Subcutaneous abdominal adipose tissue (tissue), 5 donors: ENCODE results near the gene FOXI1.

ENCODE experiments used
- H3K27ac ChIP-seq: one replicate; pipeline ENCODE4 v1.7.0; 2013; ENCODE audit warnings: low read depth, mild to moderate bottlenecking, inconsistent platforms, low read length, moderate library complexity
- H3K27me3 ChIP-seq, 5 donors: one replicate each; pipeline ENCODE4 v1.7.0; 2013; ENCODE audit warnings: low read length in 5 of 5, inconsistent platforms in 1 of 5; ENCODE audit not compliant: control insufficient read depth in 5 of 5, insufficient read depth in 4 of 5
- H3K36me3 ChIP-seq, 5 donors: one replicate each; pipeline ENCODE4 v1.7.0; 2013; ENCODE audit warnings: low read length in 5 of 5; ENCODE audit not compliant: control insufficient read depth in 5 of 5, insufficient read depth in 5 of 5
- H3K4me1 ChIP-seq, 5 donors: one replicate each; pipeline ENCODE4 v1.7.0; 2013; ENCODE audit warnings: low read length in 5 of 5, mild to moderate bottlenecking in 3 of 5, moderate library complexity in 1 of 5; ENCODE audit not compliant: control insufficient read depth in 5 of 5, insufficient read depth in 5 of 5
- H3K4me3 ChIP-seq, 5 donors: one replicate each; pipeline ENCODE4 v1.7.0; 2013; ENCODE audit warnings: low read length in 5 of 5, low read depth in 1 of 5
- H3K9ac ChIP-seq, 5 donors: one replicate each; pipeline ENCODE4 v1.7.0; 2013; ENCODE audit warnings: low read length in 5 of 5, mild to moderate bottlenecking in 4 of 5, moderate library complexity in 3 of 5
- H3K9me3 ChIP-seq, 5 donors: one replicate each; pipeline ENCODE4 v1.7.0; 2013; ENCODE audit warnings: low read length in 5 of 5; ENCODE audit not compliant: control insufficient read depth in 5 of 5
- donor health status: healthy.
- donor health status: healthy.
- donor health status: healthy.
- donor health status: healthy.
- donor health status: healthy.

The FOXI1 gene

DNA sequence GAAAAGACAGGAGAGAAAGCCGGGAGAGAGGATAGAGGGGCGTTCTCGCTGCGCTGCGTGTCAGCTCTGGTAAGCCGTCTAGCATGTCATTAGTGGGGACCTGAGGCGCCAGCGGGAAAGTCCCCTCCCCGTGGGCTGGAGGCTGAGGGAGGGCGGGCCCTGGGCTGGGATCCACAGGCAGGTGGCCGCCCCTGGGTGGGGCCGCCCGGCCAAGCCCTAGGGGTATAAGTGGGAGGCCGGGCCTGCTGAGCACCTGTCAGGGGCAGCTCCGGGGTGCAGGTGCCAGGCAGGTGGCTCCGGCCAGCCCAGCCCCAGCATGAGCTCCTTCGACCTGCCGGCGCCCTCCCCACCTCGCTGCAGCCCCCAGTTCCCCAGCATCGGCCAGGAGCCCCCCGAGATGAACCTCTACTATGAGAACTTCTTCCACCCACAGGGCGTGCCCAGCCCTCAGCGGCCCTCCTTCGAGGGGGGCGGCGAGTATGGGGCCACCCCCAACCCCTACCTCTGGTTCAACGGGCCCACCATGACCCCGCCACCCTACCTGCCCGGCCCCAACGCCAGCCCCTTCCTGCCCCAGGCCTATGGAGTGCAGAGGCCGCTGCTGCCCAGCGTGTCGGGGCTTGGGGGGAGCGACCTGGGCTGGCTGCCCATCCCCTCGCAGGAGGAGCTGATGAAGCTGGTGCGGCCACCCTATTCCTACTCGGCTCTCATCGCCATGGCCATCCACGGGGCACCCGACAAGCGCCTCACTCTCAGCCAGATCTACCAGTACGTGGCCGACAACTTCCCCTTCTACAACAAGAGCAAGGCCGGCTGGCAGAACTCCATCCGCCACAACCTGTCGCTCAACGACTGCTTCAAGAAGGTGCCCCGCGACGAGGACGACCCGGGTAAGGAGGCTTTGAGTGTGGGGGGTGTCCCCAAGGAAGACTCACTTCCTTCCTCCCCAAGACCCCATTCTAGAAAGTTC is at the start of gene FOXI1:
Gene FOXI1, plus strand, starts transcription at position 256 of the 970 bp plus-strand sequence. Its CDS starts 61 bp downstream, at position 317.
- H3K36me3 ChIP-seq: no peaks in the 10 kb centered on the region

DNA sequence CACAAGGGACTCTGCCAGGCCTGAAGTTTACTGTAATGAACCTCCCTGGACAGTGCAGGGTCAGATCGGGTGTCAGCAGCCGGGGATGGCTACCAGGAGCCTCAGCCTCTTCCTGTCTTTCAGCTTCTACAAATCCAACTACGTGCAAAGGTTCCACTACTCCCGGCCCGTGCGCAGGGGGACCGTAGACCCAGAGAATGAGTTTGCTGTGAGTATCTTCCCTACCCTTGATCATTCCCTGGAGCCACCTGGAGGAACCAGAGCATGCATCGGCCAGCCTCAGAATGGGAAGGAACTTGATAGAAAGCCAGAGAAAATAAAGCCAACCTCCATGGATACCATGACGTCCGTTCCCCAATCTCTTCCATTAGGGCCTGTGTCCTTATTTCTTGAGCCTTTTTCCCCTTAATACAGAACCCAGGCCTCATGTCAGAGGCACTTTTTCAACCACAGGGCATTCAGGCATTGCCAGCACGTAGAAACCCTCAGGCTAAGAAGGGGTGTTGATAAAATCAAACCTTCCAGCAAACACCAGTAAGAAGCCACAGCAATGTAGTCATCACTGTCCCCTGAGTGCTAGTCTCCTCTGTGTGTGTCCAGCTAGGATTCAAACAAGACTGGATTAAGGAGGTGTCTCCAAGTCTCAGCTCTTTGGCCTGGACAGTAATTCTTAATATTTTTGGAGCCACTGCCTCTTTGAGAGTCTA is 49.0 kb upstream of the FOXI1 start:
- no peaks in the 10 kb centered on the region for H3K4me1 ChIP-seq
- no peaks in the 10 kb centered on the region for H3K27me3 ChIP-seq
- no peak overlapping the region for H3K27ac ChIP-seq
- H3K9me3 ChIP-seq: peaks cover 0 to 6% (median 3%) of the 10 kb centered on the region in 5 donors
- H3K4me3 ChIP-seq: no peak overlapping the region
- peaks cover 0 to 35% (median 0%) of the 10 kb centered on the region in 5 donors for H3K36me3 ChIP-seq
- no peak overlapping the region for H3K9ac ChIP-seq

More for the DNA sequence above, at the start of gene FOXI1:
- Histone ChIP-seq H3K4me3 (no peak within 1 kb of the TSS), H3K27me3 (no peaks in the 10 kb centered on the region), H3K9ac (no peak within 1 kb of the TSS), H3K4me1 (peaks cover 0 to 4% (median 0%) of the 10 kb centered on the region in 5 donors), H3K9me3 (no peaks in the 10 kb centered on the region), H3K27ac (no peak within 1 kb of the TSS)

DNA sequence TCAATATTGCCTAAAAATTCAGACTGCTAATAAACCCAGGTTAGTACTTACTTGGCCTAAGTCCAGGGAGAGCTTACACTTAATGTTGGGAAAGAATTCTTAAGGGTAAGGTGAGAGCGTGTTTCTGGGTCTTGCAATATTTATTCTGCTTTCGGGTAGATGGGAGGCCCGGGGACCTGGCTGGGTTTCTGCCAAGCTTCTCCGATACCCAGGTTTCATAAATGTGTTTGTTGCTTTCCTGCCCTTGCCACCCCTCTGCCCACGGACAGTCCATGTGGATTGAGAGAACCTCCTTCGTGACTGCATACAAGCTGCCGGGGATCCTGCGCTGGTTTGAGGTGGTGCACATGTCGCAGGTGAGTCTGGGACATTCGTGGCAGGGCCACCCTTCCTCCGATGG is 48.4 kb upstream of the FOXI1 start:
- Histone ChIP-seq H3K4me3 (no peak overlapping the region), H3K36me3 (peaks cover 0 to 38% (median 0%) of the 10 kb centered on the region in 5 donors), H3K27ac (no peak overlapping the region), H3K9ac (no peak overlapping the region), H3K9me3 (peaks cover 0 to 6% (median 3%) of the 10 kb centered on the region in 5 donors), H3K4me1 (no peaks in the 10 kb centered on the region), H3K27me3 (no peaks in the 10 kb centered on the region)

DNA sequence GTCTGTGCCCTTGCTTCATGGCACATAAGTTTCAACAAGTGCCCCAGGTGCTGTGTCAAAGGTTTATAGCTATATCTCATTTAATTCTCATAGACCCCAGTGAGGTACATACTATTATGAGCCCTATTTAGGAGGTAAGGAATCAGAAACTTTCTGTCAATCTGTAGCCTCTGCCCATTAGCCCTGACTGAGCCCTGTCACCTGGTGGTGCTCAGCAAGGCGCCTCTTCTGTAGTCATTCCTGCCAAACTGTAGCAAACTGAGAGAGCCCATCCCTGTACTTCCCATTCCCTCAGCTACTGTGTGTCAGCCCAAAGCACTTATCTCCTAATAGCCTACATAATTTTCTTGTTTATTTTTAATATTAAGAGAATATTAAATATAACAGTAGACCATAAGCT is 46.5 kb upstream of the FOXI1 start:
- H3K36me3 ChIP-seq: peaks cover 0 to 38% (median 0%) of the 10 kb centered on the region in 5 donors

DNA sequence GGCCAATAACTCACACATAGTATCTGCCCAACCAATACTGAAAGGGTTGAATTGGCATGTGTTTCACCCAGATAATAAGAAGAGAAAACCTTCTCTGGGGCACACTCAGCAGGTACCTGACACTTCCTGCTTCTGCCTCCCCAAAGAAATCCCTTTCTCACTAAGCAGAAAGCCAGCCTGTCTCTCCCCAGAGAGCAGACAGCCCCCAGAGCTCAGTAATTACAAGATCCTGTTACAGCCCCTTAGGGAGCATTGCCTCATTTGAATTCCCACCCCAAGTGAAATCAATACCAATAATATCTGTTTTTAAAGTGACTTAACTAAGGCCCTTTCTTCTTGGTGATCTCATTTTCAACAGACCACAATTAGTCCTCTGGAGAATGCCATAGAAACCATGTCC is 38.5 kb upstream of the FOXI1 start:
- peaks cover 0 to 21% (median 0%) of the 10 kb centered on the region in 5 donors for H3K36me3 ChIP-seq
- no peaks in the 10 kb centered on the region for H3K4me1 ChIP-seq
- H3K27me3 ChIP-seq: peaks cover 0 to 2% (median 0%) of the 10 kb centered on the region in 5 donors
- no peak overlapping the region for H3K4me3 ChIP-seq
- H3K27ac ChIP-seq: no peak overlapping the region
- peaks cover 0 to 2% (median 0%) of the 10 kb centered on the region in 5 donors for H3K9me3 ChIP-seq
- no peak overlapping the region for H3K9ac ChIP-seq

More for the DNA sequence above, 46.5 kb upstream of the FOXI1 start:
- no peak overlapping the region for H3K27ac ChIP-seq
- H3K9ac ChIP-seq: no peak overlapping the region
- H3K9me3 ChIP-seq: peaks cover 0 to 6% (median 3%) of the 10 kb centered on the region in 5 donors
- no peaks in the 10 kb centered on the region for H3K27me3 ChIP-seq
- H3K4me3 ChIP-seq: no peak overlapping the region
- H3K4me1 ChIP-seq: no peaks in the 10 kb centered on the region

DNA sequence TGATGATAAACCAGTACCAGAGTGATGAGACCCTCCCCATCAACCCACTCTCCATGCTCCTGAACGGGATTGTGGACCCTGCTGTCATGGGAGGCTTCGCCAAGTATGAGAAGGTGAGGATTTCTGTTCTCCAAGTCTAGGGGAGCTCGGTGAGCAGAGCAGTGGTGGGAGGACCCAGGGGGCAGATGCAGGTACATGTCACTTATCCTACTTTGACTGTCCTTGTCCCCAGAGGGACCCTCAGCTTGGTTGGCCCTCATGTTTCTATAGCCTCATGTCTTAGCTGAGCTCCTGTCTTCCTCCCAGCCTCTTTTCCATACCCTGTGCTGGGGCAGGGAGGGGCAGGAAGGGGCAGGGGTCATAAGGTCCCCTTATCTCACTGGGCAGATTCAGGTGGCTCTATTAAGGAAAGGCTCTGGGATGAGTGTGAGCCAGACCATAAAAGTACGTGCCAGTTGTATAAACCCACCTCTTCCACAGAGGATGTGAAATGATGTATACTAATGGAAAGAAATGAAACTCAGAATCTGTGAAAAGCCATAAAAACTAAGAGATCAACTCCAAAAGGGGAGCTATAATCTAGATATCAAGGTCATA is 38.0 kb upstream of the FOXI1 start:
- no peak overlapping the region for H3K9ac ChIP-seq
- peaks cover 0 to 21% (median 0%) of the 10 kb centered on the region in 5 donors for H3K36me3 ChIP-seq
- no peak overlapping the region for H3K27ac ChIP-seq
- peaks cover 0 to 2% (median 0%) of the 10 kb centered on the region in 5 donors for H3K9me3 ChIP-seq
- H3K4me3 ChIP-seq: no peak overlapping the region
- H3K27me3 ChIP-seq: peaks cover 0 to 2% (median 0%) of the 10 kb centered on the region in 5 donors
- H3K4me1 ChIP-seq: no peaks in the 10 kb centered on the region

DNA sequence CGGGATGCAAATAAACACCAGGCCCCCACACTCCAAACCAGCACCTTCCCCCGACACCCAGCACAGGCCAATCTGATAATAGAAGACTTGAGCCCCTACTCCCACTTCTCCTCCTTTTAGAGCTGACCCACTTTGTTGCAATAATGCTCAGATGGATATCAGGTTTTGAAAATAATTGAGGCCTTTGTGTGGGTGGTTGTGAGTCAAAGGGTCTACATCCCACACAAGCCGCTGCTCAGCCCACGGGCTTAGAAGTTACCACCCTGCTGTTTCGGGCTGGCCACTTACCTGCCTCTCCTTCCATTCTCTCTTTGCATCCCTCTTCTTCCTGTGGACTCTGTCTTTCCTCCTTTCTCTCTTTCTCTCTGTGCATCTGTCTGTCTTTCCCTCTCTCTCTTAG is 36.2 kb upstream of the FOXI1 start:
- no peak overlapping the region for H3K4me3 ChIP-seq
- no peaks in the 10 kb centered on the region for H3K9me3 ChIP-seq
- peaks cover 0 to 2% (median 0%) of the 10 kb centered on the region in 5 donors for H3K27me3 ChIP-seq
- no peaks in the 10 kb centered on the region for H3K4me1 ChIP-seq
- H3K9ac ChIP-seq: no peak overlapping the region
- no peak overlapping the region for H3K27ac ChIP-seq
- H3K36me3 ChIP-seq: peaks cover 0 to 17% (median 0%) of the 10 kb centered on the region in 5 donors

DNA sequence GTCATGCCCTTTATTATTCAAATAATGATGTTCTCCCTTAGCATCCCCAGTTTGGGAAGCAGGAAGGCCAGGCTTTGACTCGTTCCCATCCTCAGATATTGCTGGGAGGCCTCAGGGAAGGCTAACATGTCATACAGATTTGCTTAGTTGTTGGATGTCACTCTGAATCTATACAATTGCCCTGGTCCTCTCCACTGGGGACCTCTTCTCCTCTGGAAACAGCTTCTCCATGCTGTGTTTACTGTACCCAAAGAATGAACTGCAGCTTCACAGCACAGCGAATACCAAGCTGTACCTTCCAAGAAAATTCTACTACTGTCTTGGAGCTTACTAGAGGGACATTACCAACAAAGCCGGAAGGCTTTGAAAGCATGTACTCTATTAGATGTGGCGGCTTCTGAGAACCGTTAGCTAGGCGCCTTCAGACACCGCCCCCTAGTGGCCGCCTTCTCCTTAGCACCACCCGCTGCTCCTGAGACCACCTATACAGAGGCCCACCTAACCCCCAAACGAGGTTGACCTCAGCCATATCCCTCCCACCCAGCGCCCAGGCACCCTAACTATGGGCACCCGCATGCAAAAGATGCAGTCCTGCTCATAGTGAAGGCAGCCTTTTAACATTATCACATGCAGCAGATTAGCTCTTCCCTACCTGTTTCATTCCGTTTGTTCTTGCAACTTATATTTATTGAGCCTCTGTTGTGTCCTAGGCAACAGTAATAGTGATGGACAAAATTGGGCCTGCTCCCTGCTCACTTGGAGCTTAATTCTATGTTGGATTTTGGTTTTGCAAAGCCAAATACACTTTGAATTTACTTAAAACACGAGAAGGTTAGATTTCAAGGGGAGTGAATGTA is 34.9 kb upstream of the FOXI1 start:
- Histone ChIP-seq H3K36me3 (peaks cover 0 to 18% (median 0%) of the 10 kb centered on the region in 5 donors), H3K27me3 (peaks cover 0 to 2% (median 0%) of the 10 kb centered on the region in 5 donors), H3K9ac (no peak overlapping the region), H3K4me1 (no peaks in the 10 kb centered on the region), H3K9me3 (no peaks in the 10 kb centered on the region), H3K4me3 (no peak overlapping the region), H3K27ac (no peak overlapping the region)

DNA sequence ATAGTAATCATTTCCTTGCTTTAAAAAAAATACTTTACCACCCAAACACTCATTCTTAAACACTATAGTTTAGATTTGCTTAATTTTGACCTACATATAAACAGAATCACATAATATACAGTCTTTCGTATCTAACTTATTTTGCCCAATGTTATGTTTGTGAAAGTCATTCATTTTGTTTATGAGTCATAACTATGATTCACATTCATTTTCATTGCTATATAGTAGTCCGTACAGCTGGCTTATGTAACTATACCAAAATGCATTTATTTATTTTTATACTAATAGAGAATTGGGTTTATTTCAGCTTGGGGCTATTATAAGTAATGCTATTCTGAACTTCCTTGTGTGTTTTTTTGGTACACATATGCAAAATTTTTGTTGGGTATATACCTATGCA is 33.9 kb upstream of the FOXI1 start:
- H3K4me1 ChIP-seq: no peaks in the 10 kb centered on the region
- H3K27me3 ChIP-seq: peaks cover 0 to 2% (median 0%) of the 10 kb centered on the region in 5 donors
- H3K27ac ChIP-seq: no peak overlapping the region
- no peak overlapping the region for H3K9ac ChIP-seq
- no peak overlapping the region for H3K4me3 ChIP-seq
- H3K36me3 ChIP-seq: peaks cover 0 to 20% (median 0%) of the 10 kb centered on the region in 5 donors
- H3K9me3 ChIP-seq: no peaks in the 10 kb centered on the region
